Mucosa of rectum (tissue), 2 donors: ENCODE measurements around the gene NFIX.

Experiments
- H3K27ac ChIP-seq, 2 donors: one replicate each; pipeline ENCODE4 v1.7.0; 2013; ENCODE audit warnings: inconsistent platforms in 2 of 2, low read depth in 2 of 2, low read length in 2 of 2
- H3K27me3 ChIP-seq, 2 donors: one replicate each; pipeline ENCODE4 v1.7.0; 2013; ENCODE audit warnings: low read length in 2 of 2; ENCODE audit not compliant: control insufficient read depth in 2 of 2, insufficient read depth in 2 of 2
- H3K36me3 ChIP-seq, 2 donors: one replicate each; pipeline ENCODE4 v1.7.0; 2013; ENCODE audit warnings: low read length in 2 of 2; ENCODE audit not compliant: control insufficient read depth in 2 of 2, insufficient read depth in 2 of 2
- H3K4me1 ChIP-seq, 2 donors: one replicate each; pipeline ENCODE4 v1.7.0; 2013; ENCODE audit warnings: low read length in 2 of 2, mild to moderate bottlenecking in 1 of 2; ENCODE audit not compliant: control insufficient read depth in 2 of 2, insufficient read depth in 2 of 2
- H3K4me3 ChIP-seq, 2 donors: one replicate each; pipeline ENCODE4 v1.7.0; 2013; ENCODE audit warnings: low read length in 2 of 2
- H3K9ac ChIP-seq, 2 donors: one replicate each; pipeline ENCODE4 v1.7.0; 2013; ENCODE audit warnings: low read length in 2 of 2, low read depth in 1 of 2, mild to moderate bottlenecking in 1 of 2
- H3K9me3 ChIP-seq, 2 donors: one replicate each; pipeline ENCODE4 v1.7.0; 2013; ENCODE audit warnings: low read length in 2 of 2; ENCODE audit not compliant: control insufficient read depth in 2 of 2
- donor health status: healthy.
- donor health status: Normal muscosa, but diverticular disease.

Gene NFIX

DNA sequence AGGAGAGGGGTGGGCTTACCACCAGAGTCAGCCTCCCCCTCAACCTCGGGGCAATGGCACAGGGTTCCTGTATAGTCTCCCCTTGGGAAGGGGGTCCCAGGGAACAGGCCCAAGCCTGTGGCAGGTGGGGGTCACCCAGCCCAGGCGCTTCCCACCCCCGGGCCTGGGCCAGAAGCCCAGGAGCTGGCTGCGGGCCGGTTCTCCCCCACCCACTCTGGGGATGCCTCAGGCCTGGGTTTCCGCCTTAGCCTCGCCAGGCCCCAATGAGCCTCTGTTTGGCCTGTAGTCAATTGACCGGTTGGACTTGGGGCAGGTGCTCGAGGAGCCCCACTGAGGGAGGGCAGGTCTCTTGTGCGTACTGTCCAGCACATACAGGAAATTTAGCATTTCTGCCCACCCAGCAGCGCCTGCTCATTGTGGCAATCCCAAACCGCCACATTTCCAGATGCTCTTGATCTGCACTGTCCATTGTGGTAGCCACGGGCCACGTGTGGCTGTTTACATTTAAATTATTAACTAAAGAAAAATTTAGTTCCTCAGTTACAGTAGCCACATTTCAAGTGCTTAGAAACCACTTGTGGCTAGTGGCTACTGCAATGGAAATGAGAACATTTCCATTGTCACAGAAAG is 97.4 kb downstream of the NFIX start:
- Histone ChIP-seq H3K27ac (no peak overlapping the region), H3K27me3 (no peaks in the 10 kb centered on the region), H3K9ac (no peak overlapping the region), H3K4me1 (peaks cover 2 to 4% of the 10 kb centered on the region in 2 donors), H3K9me3 (no peaks in the 10 kb centered on the region), H3K36me3 (no peaks in the 10 kb centered on the region), H3K4me3 (no peak overlapping the region)

DNA sequence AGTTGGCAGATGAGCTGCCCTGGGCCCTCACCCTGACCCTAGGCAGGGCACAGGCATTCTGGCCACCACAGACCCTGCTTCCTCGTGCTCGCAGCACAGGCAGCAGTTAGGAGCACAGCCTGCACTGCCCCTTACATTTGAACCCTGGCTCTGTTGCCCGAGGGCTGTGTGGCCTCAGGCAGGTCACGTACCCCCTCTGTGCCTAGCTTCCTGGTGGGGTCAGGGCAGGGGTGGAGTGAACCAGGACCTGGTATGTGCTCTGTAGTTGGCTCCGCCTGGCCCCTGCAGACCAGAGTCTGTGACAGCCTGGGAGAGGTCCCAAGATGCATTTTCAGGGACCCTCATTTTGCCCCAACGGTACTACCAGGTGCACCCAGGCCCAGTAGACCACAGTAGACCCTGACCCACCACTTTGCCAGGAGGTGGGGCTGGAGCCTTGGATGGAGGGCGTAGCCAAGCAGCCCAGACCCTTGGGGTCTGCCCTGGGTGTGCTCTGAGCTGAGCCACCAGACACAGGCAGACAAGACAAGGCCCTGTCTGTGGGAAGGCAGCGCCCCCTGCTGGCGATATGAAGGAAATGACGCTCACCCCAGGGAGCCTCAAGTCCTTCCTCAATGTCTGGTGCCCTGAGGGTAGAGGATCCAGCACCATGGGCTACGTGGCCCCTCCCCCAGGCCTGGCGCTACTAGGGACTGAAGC is 98.3 kb downstream of the NFIX start:
- Histone ChIP-seq H3K27ac (peak overlapping the region in 1 of 2 donors; percentile 38), H3K4me1 (peaks cover 2 to 4% of the 10 kb centered on the region in 2 donors), H3K9me3 (no peaks in the 10 kb centered on the region), H3K9ac (no peak overlapping the region), H3K27me3 (no peaks in the 10 kb centered on the region), H3K4me3 (no peak overlapping the region), H3K36me3 (no peaks in the 10 kb centered on the region)

DNA sequence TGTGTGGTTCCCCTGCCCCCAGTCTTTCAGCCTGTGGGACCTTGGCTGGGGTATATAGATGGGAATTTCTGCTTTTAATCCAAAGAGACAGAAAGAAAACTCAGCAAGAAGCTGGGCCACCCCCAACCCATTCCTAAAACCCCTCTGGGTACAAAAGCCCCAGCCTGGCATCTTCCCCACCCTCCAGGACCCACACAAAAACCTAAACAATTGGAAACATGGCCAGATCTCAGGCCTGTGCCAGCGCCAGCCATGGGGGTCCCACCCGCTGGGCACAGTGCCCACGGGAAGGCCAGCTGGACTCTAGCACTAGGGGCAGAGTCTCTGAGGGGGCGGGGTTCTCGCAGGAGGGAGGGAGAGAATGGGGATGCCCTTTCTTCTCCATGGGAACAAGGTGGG is 98.8 kb downstream of the NFIX start:
- Histone ChIP-seq H3K4me1 (peaks cover 5 to 9% of the 10 kb centered on the region in 2 donors), H3K9ac (no peak overlapping the region), H3K4me3 (no peak overlapping the region), H3K9me3 (no peaks in the 10 kb centered on the region), H3K27me3 (no peaks in the 10 kb centered on the region), H3K36me3 (no peaks in the 10 kb centered on the region), H3K27ac (peak overlapping the region in 1 of 2 donors; percentile 38)

DNA sequence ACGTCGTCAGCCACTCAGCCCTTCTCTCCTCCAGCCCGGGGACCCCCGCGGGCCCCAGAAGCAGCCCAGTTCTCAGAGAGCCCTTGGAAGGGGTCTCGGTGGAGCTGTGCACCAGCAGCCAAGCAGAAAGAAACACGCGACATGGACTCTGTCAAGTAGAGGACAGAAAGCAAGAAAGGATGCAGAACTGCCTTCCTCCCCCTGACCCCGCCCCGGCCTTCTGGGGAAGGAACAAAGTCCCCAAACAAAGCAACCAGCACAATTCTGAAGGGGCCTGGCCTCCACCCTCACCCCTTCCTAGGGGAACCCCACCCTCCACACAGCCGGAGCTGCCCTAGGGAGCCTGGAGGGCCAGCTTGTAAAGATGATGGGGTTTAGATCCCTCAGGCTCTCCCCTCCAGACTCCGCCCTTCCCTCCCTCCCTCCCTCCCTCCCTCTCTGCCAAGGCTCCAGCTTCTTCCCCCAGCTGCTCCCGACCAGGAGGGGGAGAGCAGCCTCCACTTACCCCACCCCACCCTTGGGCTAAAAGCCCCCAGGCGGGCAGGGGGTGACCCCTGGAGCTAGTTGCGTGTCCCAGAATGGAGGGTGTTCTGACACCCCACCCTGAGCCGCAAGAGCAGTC is 99.6 kb downstream of the NFIX start:
- Histone ChIP-seq H3K36me3 (no peaks in the 10 kb centered on the region), H3K4me1 (peaks cover 11 to 17% of the 10 kb centered on the region in 2 donors), H3K4me3 (no peak overlapping the region), H3K27ac (no peak overlapping the region), H3K9ac (no peak overlapping the region), H3K27me3 (no peaks in the 10 kb centered on the region), H3K9me3 (no peaks in the 10 kb centered on the region)

DNA sequence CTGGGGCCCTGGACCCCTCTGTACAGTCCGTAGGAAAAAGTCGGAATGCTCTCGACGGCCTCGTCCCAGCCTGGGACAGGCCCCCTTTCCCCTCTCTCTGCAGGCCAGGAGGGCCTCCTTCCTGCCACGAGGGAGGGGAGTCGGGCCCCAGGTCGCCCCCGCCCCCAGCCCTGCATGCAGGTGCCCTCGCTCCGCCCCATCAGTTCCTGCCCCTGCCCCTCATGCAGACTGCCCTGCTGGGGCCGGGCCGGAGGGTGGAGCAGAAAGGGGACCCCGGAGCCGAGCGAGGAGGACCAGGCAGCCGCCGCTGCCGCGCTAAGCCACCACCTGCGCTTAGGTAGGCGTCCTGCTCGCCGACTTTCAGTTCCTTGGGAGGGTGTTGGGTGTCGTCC is 100.1 kb downstream of the NFIX start:
- H3K27me3 ChIP-seq: no peaks in the 10 kb centered on the region
- no peak overlapping the region for H3K9ac ChIP-seq
- no peak overlapping the region for H3K27ac ChIP-seq
- no peaks in the 10 kb centered on the region for H3K9me3 ChIP-seq
- H3K4me1 ChIP-seq: peaks cover 12 to 20% of the 10 kb centered on the region in 2 donors
- no peaks in the 10 kb centered on the region for H3K36me3 ChIP-seq
- no peak overlapping the region for H3K4me3 ChIP-seq

DNA sequence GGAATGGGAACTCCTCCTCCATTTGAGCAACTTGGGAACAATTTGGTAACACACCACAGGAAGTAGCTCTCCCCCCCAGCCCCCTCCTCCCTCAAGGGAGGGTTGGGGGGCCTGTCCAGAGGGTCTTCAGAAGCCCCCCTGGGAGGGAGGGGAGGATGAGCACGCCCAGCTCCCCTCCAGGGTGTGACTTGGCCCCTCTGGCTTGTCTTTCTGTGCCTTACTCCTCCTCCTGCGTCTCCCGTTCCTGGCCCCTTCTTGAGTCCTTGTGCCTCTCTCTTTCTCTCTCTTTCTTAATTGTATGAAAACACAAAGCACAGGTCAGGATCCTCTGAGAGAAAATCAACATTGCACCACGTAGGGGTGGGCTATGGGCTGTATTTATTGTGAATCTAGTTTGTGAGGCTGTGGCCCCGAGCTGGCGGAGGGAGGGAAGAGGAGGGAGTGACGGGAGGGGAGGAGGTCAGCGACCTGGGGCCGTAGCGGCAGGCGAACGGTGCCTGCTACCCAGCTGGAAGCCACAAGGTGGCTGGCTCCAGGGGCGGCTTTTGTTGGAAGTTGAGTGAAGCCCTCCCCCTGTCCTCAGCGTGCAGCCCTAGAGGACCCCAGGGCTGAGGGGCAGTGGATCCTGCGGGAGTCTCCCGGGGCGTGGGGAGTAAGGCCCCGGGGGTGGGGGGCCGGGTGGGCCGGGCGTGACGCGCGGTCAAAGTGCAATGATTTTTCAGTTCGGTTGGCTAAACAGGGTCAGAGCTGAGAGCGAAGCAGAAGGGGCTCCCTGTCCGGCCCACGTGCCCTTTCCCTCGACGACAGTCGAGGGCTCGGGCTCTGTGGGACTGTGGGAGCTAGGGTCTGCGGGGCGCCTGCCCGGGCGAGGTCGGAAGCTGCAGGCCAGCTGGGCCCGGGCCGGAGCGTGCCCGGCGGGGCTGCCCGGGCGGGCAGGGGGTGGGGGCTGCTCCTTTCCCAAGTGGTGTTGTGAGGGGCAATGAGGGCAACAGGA is 101.0 kb downstream of the NFIX start:
- Histone ChIP-seq H3K9me3 (no peaks in the 10 kb centered on the region), H3K27me3 (no peaks in the 10 kb centered on the region), H3K9ac (peak overlapping the region in 1 of 2 donors; percentile 37), H3K27ac (peak overlapping the region; percentile 22 to 48), H3K36me3 (no peaks in the 10 kb centered on the region), H3K4me3 (peak overlapping the region in 1 of 2 donors; percentile 42), H3K4me1 (peaks cover 12 to 20% of the 10 kb centered on the region in 2 donors)

DNA sequence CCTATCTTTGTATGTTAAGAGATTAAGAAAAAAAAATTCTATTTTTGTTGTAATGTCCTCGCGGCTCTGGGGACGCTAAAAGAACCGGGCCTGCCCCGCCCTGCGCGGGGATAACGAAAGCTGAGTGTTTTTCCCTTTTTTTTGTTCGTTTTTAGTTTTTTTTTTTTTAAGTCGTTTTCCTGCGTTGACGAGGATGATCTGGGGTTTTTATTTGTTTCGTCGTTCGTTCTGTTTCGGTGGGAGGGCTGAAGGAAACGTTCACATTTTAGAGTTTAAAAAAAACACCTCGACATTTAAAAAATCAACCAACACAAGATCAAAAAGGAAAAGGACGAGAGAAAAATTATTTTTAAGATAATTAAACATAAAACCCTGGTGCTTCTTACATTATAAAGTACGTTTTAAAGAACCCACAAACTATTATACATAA is 101.8 kb downstream of the NFIX start:
- no peak overlapping the region for H3K4me3 ChIP-seq
- no peaks in the 10 kb centered on the region for H3K36me3 ChIP-seq
- H3K9ac ChIP-seq: no peak overlapping the region
- no peaks in the 10 kb centered on the region for H3K27me3 ChIP-seq
- peaks cover 12 to 23% of the 10 kb centered on the region in 2 donors for H3K4me1 ChIP-seq
- H3K27ac ChIP-seq: peak overlapping the region in 1 of 2 donors; percentile 56
- H3K9me3 ChIP-seq: no peaks in the 10 kb centered on the region

DNA sequence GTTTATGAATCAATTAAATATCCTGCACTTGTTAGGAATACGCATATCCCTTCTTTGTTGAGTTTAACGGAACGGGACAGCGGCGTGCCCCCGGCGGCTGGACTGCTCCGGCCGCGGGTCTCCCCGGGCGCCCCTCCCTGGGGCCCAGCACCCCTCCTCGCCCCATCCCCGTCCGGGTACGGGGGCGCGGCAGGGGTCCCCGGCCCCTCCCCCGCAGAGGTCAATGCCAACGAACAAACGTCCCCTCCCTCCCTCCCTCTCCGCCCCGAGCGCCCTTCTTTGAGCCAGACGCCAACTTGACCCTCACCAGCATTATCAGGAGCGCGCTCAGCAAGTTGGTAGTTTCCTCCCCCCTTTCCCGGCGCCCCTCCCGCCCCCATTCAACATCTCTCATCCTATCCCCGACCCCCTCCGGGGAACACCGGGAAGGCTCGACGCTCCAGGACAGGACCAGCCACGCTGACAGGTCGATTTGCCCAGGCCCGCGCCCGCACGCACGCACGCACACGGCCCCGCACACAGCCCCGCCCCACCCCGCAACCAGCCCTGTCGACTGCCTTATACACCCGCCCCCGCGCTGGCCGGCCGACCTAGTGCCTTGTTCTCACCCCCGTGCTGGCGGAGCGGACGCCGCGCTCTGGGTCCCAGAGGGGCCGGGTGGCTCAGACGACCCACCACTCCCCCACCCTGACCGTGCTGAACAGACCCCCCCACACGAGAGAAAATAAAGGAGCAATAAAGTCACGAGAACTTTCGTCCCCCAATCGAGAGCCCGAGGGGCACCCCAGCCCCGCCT is 102.4 kb downstream of the NFIX start:
- H3K36me3 ChIP-seq: no peaks in the 10 kb centered on the region
- no peaks in the 10 kb centered on the region for H3K27me3 ChIP-seq
- peaks cover 14 to 23% of the 10 kb centered on the region in 2 donors for H3K4me1 ChIP-seq
- H3K27ac ChIP-seq: peak overlapping the region; percentile 56 to 64
- no peak overlapping the region for H3K4me3 ChIP-seq
- H3K9ac ChIP-seq: no peak overlapping the region
- H3K9me3 ChIP-seq: no peaks in the 10 kb centered on the region
